Calu3 (cell line): Measurements from ENCODE around the gene ESR1. TPM values are rescaled to one million over a fixed set of nuclear protein-coding genes. Genes with fewer than 3 reads are reported as not detected.

Source experiments
- BruUV-seq: library from RNA; stranded (reverse); fragments of 400-500 nt; replicated peaks from 2 replicates; lab custom pipeline; 2021; lab: Mats Ljungman, UMichigan
- CTCF ChIA-PET: fragments of 300-600 bp; sonication (Branson Sonifier 250); formaldehyde crosslinking; loops from one replicate; lab custom pipeline; 2022; ENCODE audit warnings: antibody characterized with exemption; lab: Charles Lee
- DNase-seq: peaks from one replicate; pipeline ENCODE4 v3.0.0; 2022
- H3K27ac Mint-ChIP-seq: one replicate; pipeline ENCODE4 v1.8.0; 2022; ENCODE audit warnings: mixed read lengths; ENCODE audit not compliant: unreplicated experiment
- H3K27me3 Mint-ChIP-seq: one replicate; pipeline ENCODE4 v1.8.0; 2022; ENCODE audit warnings: mixed read lengths; ENCODE audit not compliant: unreplicated experiment
- H3K36me3 Mint-ChIP-seq: one replicate; pipeline ENCODE4 v1.8.0; 2022; ENCODE audit warnings: mild to moderate bottlenecking, moderate library complexity, mixed read lengths; ENCODE audit not compliant: insufficient read depth, unreplicated experiment
- H3K4me1 Mint-ChIP-seq: one replicate; pipeline ENCODE4 v1.8.0; 2022; ENCODE audit warnings: mild to moderate bottlenecking, low read depth, mixed read lengths; ENCODE audit not compliant: unreplicated experiment
- H3K4me3 Mint-ChIP-seq: one replicate; pipeline ENCODE4 v1.8.0; 2022; ENCODE audit warnings: mild to moderate bottlenecking, low read depth, moderate library complexity, mixed read lengths; ENCODE audit not compliant: unreplicated experiment
- H3K9me3 Mint-ChIP-seq: one replicate; pipeline ENCODE4 v1.8.0; 2022; ENCODE audit warnings: low read depth, mixed read lengths; ENCODE audit not compliant: unreplicated experiment
- CTCF ChIP-seq: fragments of 200-600 bp; IDR thresholded peaks from one replicate; pipeline ENCODE4 v1.8.0; 2022; ENCODE audit warnings: antibody characterized with exemption; ENCODE audit not compliant: unreplicated experiment
- intact Hi-C: fragments of 100-400 bp; cut with micrococcal nuclease; formaldehyde crosslinking; loops from one replicate; pipeline ENCODE4 v1.10.0; 2022; ENCODE audit not compliant: unreplicated experiment
- total RNA-seq: library from RNA; stranded (reverse); gene quantifications from 2 replicates; pipeline ENCODE4 v1.2.3, GENCODE V29; 2022

ESR1 gene
- total RNA-seq, 1 experiment from 2014 or later, result 0.50 TPM

GRCh38 chr6:151992091-151992490, 184.6 kb downstream of the ESR1 start:
- Mint-ChIP-seq H3K4me3 (no peak overlapping the region), H3K27me3 (no peaks in the 10 kb centered on the region), H3K4me1 (no peaks in the 10 kb centered on the region), H3K9me3 (no peaks in the 10 kb centered on the region), H3K27ac (no peak overlapping the region), H3K36me3 (no peaks in the 10 kb centered on the region)
- TF ChIP-seq CTCF, result no peak
- CTCF ChIA-PET, result no interaction called here
- no peak for DNase-seq
- intact Hi-C loops, result no loop called here
- no TSS peak for BruUV-seq

DNA sequence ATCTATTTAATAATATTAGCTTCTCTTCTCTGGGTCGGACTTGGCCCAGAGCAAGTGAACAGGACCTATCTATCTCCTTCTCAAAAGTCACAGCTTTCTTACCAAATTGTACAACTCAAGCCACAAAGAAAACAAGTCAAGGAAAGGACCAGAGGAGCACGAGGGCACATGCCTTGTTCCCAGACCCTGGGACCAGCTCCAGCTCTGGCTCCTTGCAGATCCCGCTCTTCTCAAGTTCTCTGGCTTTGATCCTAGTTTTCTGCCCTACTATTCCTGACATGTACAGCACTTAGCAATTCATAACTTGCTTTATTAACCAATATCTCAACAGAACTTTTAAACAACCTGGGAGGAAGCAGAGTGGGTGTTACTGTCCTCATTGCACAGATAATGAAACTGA, 185.9 kb downstream of the ESR1 start:
- CTCF ChIA-PET, result no interaction called here
- Mint-ChIP-seq H3K4me1 (no peaks in the 10 kb centered on the region), H3K9me3 (no peaks in the 10 kb centered on the region), H3K27me3 (no peaks in the 10 kb centered on the region), H3K4me3 (no peak overlapping the region), H3K36me3 (no peaks in the 10 kb centered on the region), H3K27ac (no peak overlapping the region)
- TF ChIP-seq CTCF, result no peak
- intact Hi-C loops, result no loop called here
- no TSS peak for BruUV-seq
- DNase-seq, result no peak

DNA sequence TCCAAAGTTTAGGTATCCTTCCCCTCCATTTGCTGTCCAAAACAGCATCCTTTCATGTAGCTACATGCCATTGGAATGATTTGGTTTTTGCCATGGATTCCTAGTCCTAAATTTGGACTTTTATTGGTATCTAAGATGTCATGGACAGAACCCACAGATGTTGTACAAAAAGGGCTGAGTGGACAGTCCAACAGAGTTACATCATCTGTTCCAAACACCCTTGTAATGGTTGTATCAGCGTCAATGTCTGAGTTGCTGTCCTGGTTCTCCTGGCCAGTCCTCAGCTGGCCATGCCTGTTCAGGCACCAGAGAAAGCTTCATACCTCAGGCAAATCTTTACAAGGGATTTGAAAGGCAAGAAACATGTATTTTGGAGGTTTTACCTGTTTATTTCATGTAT, 191.3 kb downstream of the ESR1 start:
- no TSS peak for BruUV-seq
- no peak for DNase-seq
- Mint-ChIP-seq H3K9me3 (no peaks in the 10 kb centered on the region), H3K4me1 (peaks cover 11% of the 10 kb centered on the region), H3K4me3 (no peak overlapping the region), H3K36me3 (no peaks in the 10 kb centered on the region), H3K27me3 (no peaks in the 10 kb centered on the region), H3K27ac (peak overlapping the region; percentile 74)
- CTCF ChIA-PET, result no interaction called here
- TF ChIP-seq CTCF, result no peak
- intact Hi-C loops, result no loop called here

- TF ChIP-seq CTCF, result no peak
- Mint-ChIP-seq H3K27ac (peak overlapping the region; percentile 74), H3K36me3 (no peaks in the 10 kb centered on the region), H3K9me3 (no peaks in the 10 kb centered on the region), H3K27me3 (no peaks in the 10 kb centered on the region), H3K4me3 (no peak overlapping the region), H3K4me1 (peaks cover 11% of the 10 kb centered on the region)
- intact Hi-C loops, result no loop called here
- CTCF ChIA-PET, result no interaction called here
- BruUV-seq, result no TSS peak
- no peak for DNase-seq
Observed at GRCh38 chr6:151999194-151999593, 191.7 kb downstream of the ESR1 start.
